Lung (tissue), 12 donors: ENCODE measurements around the gene SMG7. TPM values are rescaled to one million over a fixed set of nuclear protein-coding genes. Genes with fewer than 3 reads are reported as not detected.
A peak's percentile ranks its signal among the peaks of the same experiment; 100 is the strongest.

Experiments used
- ATAC-seq: fragments of 200-7000 bp; cut with Tn5 transposase; one replicate; pipeline ENCODE4 v1.9.1; 2020; ENCODE audit warnings: moderate number of reproducible peaks; ENCODE audit not compliant: insufficient read depth, low FRiP score
- DNase-seq, 3 donors: peaks; one replicate each; pipeline ENCODE4 v3.0.0-alpha.2; 2013 to 2017
- H3K27ac ChIP-seq, 2 donors: one replicate each; pipeline ENCODE4 v1.5.1; 2013; ENCODE audit warnings: mild to moderate bottlenecking in 2 of 2, moderate library complexity in 2 of 2, control low read depth in 1 of 2, inconsistent platforms in 1 of 2, low read depth in 1 of 2, low read length in 1 of 2
- H3K27me3 ChIP-seq, 3 donors: one replicate each; pipeline ENCODE4 v1.5.1; 2013; ENCODE audit warnings: low read length in 2 of 3; ENCODE audit not compliant: control insufficient read depth in 3 of 3, insufficient read depth in 3 of 3
- H3K36me3 ChIP-seq, 4 donors: one replicate each; pipeline ENCODE4 v1.5.1; 2013; ENCODE audit warnings: low read length in 4 of 4, mild to moderate bottlenecking in 1 of 4, moderate library complexity in 1 of 4; ENCODE audit not compliant: control insufficient read depth in 4 of 4, insufficient read depth in 4 of 4
- H3K4me1 ChIP-seq, 5 donors: one replicate each; pipeline ENCODE4 v1.5.1; 2013; ENCODE audit warnings: low read length in 5 of 5, mild to moderate bottlenecking in 2 of 5, moderate library complexity in 1 of 5; ENCODE audit not compliant: control insufficient read depth in 5 of 5, insufficient read depth in 5 of 5
- H3K4me3 ChIP-seq: one replicate; pipeline ENCODE4 v1.5.1; 2013; ENCODE audit warnings: mild to moderate bottlenecking, control low read depth, moderate library complexity
- H3K9ac ChIP-seq, 2 donors: one replicate each; pipeline ENCODE4 v1.5.1; 2013; ENCODE audit warnings: low read length in 2 of 2, control low read depth in 1 of 2; ENCODE audit not compliant: insufficient read depth in 1 of 2
- H3K9me3 ChIP-seq, 4 donors: one replicate each; pipeline ENCODE4 v1.5.1; 2013; ENCODE audit warnings: low read length in 3 of 4, mild to moderate bottlenecking in 1 of 4, moderate library complexity in 1 of 4; ENCODE audit not compliant: control insufficient read depth in 4 of 4, insufficient read depth in 3 of 4
- CTCF ChIP-seq: IDR thresholded peaks from 2 replicates; pipeline ENCODE4 v1.5.1; 2012; ENCODE audit warnings: mild to moderate bottlenecking; ENCODE audit errors: control extremely low read depth, extremely low read depth
- WGBS, 2 donors: extraction: QIAGEN DNeasy Blood & Tissue Kit; methylation state at CpG; one replicate each; pipeline ENCODE4 v1.1.7; 2013; 5-methylcytosine and 5-hydroxymethylcytosine counted together
- polyA plus RNA-seq, 2 donors: library from polyadenylated mRNA; stranded (reverse); fragments of 200-250 nt; gene quantifications; one replicate each; pipeline ENCODE4 v1.2.1, GENCODE V29; 2013
- total RNA-seq, 2 donors: library from RNA; depleted of rRNA in 1 of 2; stranded (reverse); fragments of >200 nt in 1 of 2; gene quantifications; one replicate each; pipeline ENCODE4 v1.2.1, GENCODE V29; 2014 to 2021
- donor health status: control.
- donor health status: control.
- donor health status: Bipolar disorder and iron deficiency.
- donor health status: healthy.
- donor health status: DM: yes; HTN: yes; CAD: no.

The SMG7 gene
- total and polyA plus RNA-seq, 4 donors: 17.4 to 86.6 (median 45.6) TPM

- no peaks in the 10 kb centered on the region for H3K9me3 ChIP-seq
- no peak for DNase-seq
- H3K4me1 ChIP-seq: peaks cover 0 to 3% (median 2%) of the 10 kb centered on the region in 5 donors
- no peaks in the 10 kb centered on the region for H3K27me3 ChIP-seq
- H3K36me3 ChIP-seq: peaks cover 3 to 7% (median 5%) of the 10 kb centered on the region in 4 donors
- 82 to 94% methylated on average over 1 of the region's 1 CpG for WGBS, 2 donors
- H3K27ac ChIP-seq: no peak overlapping the region
- H3K9ac ChIP-seq: no peak overlapping the region
- no peak for TF ChIP-seq CTCF
- H3K4me3 ChIP-seq: no peak overlapping the region
- ATAC-seq: no peak
Observed at GRCh38 chr1:183514235-183514634, 41.9 kb downstream of the SMG7 start.

- Histone ChIP-seq H3K27ac (no peak overlapping the region), H3K9ac (no peak overlapping the region), H3K27me3 (no peaks in the 10 kb centered on the region), H3K4me1 (peaks cover 0 to 3% (median 2%) of the 10 kb centered on the region in 5 donors), H3K4me3 (no peak overlapping the region), H3K36me3 (peaks cover 3 to 11% (median 5%) of the 10 kb centered on the region in 4 donors), H3K9me3 (no peaks in the 10 kb centered on the region)
- WGBS, 2 donors: 45 to 67% methylated on average over 2 of the region's 2 CpGs
- ATAC-seq (no peak), DNase-seq (peak in 1 of 3 donors; percentile 5)
- no peak for TF ChIP-seq CTCF
Observed at GRCh38 chr1:183515002-183515689, 42.8 kb downstream of the SMG7 start.

- H3K27me3 ChIP-seq: no peaks in the 10 kb centered on the region
- no peaks in the 10 kb centered on the region for H3K9me3 ChIP-seq
- WGBS, 2 donors: 93% methylated on average over 2 of the region's 2 CpGs
- no peak overlapping the region for H3K9ac ChIP-seq
- no peak overlapping the region for H3K27ac ChIP-seq
- peaks cover 0 to 3% (median 2%) of the 10 kb centered on the region in 5 donors for H3K4me1 ChIP-seq
- TF ChIP-seq CTCF: no peak
- H3K36me3 ChIP-seq: peaks cover 5 to 18% (median 9%) of the 10 kb centered on the region in 4 donors
- ATAC-seq (no peak), DNase-seq (no peak)
- no peak overlapping the region for H3K4me3 ChIP-seq
Observed at GRCh38 chr1:183516725-183517124, 44.4 kb downstream of the SMG7 start.
